Activated CD4-positive, alpha-beta T cell treated with anti-CD3 and anti-CD28 coated beads for 36 hours (primary cell): Measurements from ENCODE around the gene PAQR4. TPM values are rescaled to one million over a fixed set of nuclear protein-coding genes. Genes with fewer than 3 reads are reported as not detected.

ENCODE experiments used
- total RNA-seq, 2 experiments: library from RNA; stranded (reverse); gene quantifications; one replicate each; pipeline ENCODE4 v1.2.3, GENCODE V29; 2021

Gene PAQR4
- total RNA-seq, 2 experiments from 2014 or later = 28.7 to 31.2 TPM

Other genes starting within 250 kb of the PAQR4 start
- gene PRSS27, start 249.1 kb upstream of the PAQR4 start, total RNA-seq = 1 to 10 TPM; 2.3 to 2.4 TPM
- gene SRRM2, start 216.7 kb upstream of the PAQR4 start, total RNA-seq = 100 to 1,000 TPM; 517 to 598 TPM
- 100 to 1,000 TPM; 268 to 269 TPM for gene ELOB, start 192.1 kb upstream of the PAQR4 start, total RNA-seq
- gene PRSS33, start 181.8 kb upstream of the PAQR4 start, total RNA-seq = not detected
- not detected for gene PRSS41, start 170.9 kb upstream of the PAQR4 start, total RNA-seq
- under 1 TPM; 0.69 to 0.71 TPM for gene PRSS21, start 152.1 kb upstream of the PAQR4 start, total RNA-seq
- gene ZG16B, start 139.0 kb upstream of the PAQR4 start, total RNA-seq = 1 to 10 TPM in 1 of 2 experiments, under 1 TPM in 1; 0.65 to 1.2 TPM
- gene PRSS22, start 111.2 kb upstream of the PAQR4 start, total RNA-seq = not detected
- 10 to 100 TPM; 16.8 to 17.3 TPM for gene FLYWCH2, start 86.1 kb upstream of the PAQR4 start, total RNA-seq
- gene FLYWCH1, start 57.4 kb upstream of the PAQR4 start, total RNA-seq = 10 to 100 TPM; 26.6 to 37.9 TPM
- not detected for gene KREMEN2, start 5.1 kb upstream of the PAQR4 start, total RNA-seq
- gene PKMYT1, start 11.1 kb downstream of the PAQR4 start, total RNA-seq = 100 to 1,000 TPM; 101 to 117 TPM
- not detected for gene CLDN9, start 43.6 kb downstream of the PAQR4 start, total RNA-seq
- not detected for gene CLDN6, start 48.8 kb downstream of the PAQR4 start, total RNA-seq
- 1 to 10 TPM; 5.4 to 7.7 TPM for gene TNFRSF12A, start 51.0 kb downstream of the PAQR4 start, total RNA-seq
- 10 to 100 TPM; 30.0 to 30.7 TPM for gene HCFC1R1, start 54.6 kb downstream of the PAQR4 start, total RNA-seq
- 10 to 100 TPM; 46.9 to 50.2 TPM for gene THOC6, start 54.7 kb downstream of the PAQR4 start, total RNA-seq
- gene BICDL2, start 67.6 kb downstream of the PAQR4 start, total RNA-seq = 1 to 10 TPM in 1 of 2 experiments, under 1 TPM in 1; 0.58 to 1.2 TPM
- gene MMP25, start 77.2 kb downstream of the PAQR4 start, total RNA-seq = under 1 TPM; 0.55 to 0.91 TPM
- gene IL32, start 96.3 kb downstream of the PAQR4 start, total RNA-seq = 1,000 to 10,000 TPM; 1,864 to 2,360 TPM
- gene ZSCAN10, start 129.9 kb downstream of the PAQR4 start, total RNA-seq = under 1 TPM; 0.11 to 0.30 TPM
- gene ZNF205, start 143.2 kb downstream of the PAQR4 start, total RNA-seq = under 1 TPM; 0.21 to 0.32 TPM
- gene ZNF213, start 165.7 kb downstream of the PAQR4 start, total RNA-seq = 1 to 10 TPM; 7.6 to 8.3 TPM
- gene OR1F1, start 218.9 kb downstream of the PAQR4 start, total RNA-seq = not detected